ENCODE results near the gene PDCD10.

PDCD10 gene

GRCh38 chr3:167657684-167658225, 76.9 kb downstream of the PDCD10 start:
- Mint-ChIP-seq H3K9me3 (no peaks in the 10 kb centered on the region), H3K4me1 (no peaks in the 10 kb centered on the region), H3K4me3 (no peak overlapping the region), H3K27me3 (peaks cover 20% of the 10 kb centered on the region), H3K36me3 (ENCODE audit: insufficient read depth) (no peaks in the 10 kb centered on the region), H3K27ac (ENCODE audit: low read depth) (no peak overlapping the region)
- DNase-seq (ENCODE audit: low spot score in 2 of 2) (no peak), ATAC-seq (replicated peaks; ENCODE audit: extremely low read depth, poor library complexity, severe bottlenecking) (no peak)

DNA sequence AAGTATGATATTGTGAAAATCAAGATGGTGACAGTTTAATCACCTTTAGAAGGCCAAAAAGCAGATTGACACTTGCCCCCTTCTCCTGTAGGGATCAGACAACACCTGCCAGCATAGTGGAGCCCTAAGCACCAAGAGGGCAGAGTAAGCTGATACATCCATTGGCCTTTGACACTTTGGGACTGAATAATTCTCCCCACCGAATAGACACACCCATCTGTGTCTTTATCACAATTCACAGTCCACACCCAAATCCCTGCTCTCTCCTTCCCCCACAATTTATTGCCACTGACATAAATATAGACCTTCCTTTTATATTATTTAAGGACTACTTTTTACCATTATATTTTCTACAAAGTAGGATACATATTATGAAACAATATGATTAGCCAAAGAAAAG, 77.9 kb downstream of the PDCD10 start:
- ATAC-seq (replicated peaks; ENCODE audit: extremely low read depth, poor library complexity, severe bottlenecking) (no peak), DNase-seq (ENCODE audit: low spot score in 2 of 2) (no peak)
- Mint-ChIP-seq H3K36me3 (ENCODE audit: insufficient read depth) (no peaks in the 10 kb centered on the region), H3K4me1 (no peaks in the 10 kb centered on the region), H3K4me3 (no peak overlapping the region), H3K9me3 (no peaks in the 10 kb centered on the region), H3K27me3 (peaks cover 20% of the 10 kb centered on the region), H3K27ac (ENCODE audit: low read depth) (no peak overlapping the region)

GRCh38 chr3:167653760-167654159, 80.9 kb downstream of the PDCD10 start, which contains the start of gene WDR49:
WDR49 (minus strand) TSS chr3:167653942; CDS start chr3:167653425, 517 bp downstream.
- Mint-ChIP-seq H3K27me3 (peaks cover 19% of the 10 kb centered on the region), H3K36me3 (ENCODE audit: insufficient read depth) (no peaks in the 10 kb centered on the region), H3K4me1 (peaks cover 12% of the 10 kb centered on the region), H3K9me3 (no peaks in the 10 kb centered on the region), H3K27ac (ENCODE audit: low read depth) (peak within 1 kb of the TSS; percentile 6), H3K4me3 (no peak within 1 kb of the TSS)
- ATAC-seq (replicated peaks; ENCODE audit: extremely low read depth, poor library complexity, severe bottlenecking) (no peak), DNase-seq (ENCODE audit: low spot score in 2 of 2) (no peak)

- no peaks in the 10 kb centered on the region for H3K36me3 Mint-ChIP-seq (ENCODE audit: insufficient read depth)
- ATAC-seq (replicated peaks; ENCODE audit: extremely low read depth, poor library complexity, severe bottlenecking) (no peak), DNase-seq (ENCODE audit: low spot score in 2 of 2) (no peak)
- H3K9me3 Mint-ChIP-seq: no peaks in the 10 kb centered on the region
- H3K27ac Mint-ChIP-seq (ENCODE audit: low read depth): no peak overlapping the region
- peaks cover 12% of the 10 kb centered on the region for H3K4me1 Mint-ChIP-seq
- H3K27me3 Mint-ChIP-seq: peaks cover 13% of the 10 kb centered on the region
- no peak overlapping the region for H3K4me3 Mint-ChIP-seq
Observed at GRCh38 chr3:167653155-167653554, 81.5 kb downstream of the PDCD10 start.

- H3K4me1 Mint-ChIP-seq: peaks cover 12% of the 10 kb centered on the region
- no peak overlapping the region for H3K27ac Mint-ChIP-seq (ENCODE audit: low read depth)
Observed at GRCh38 chr3:167651826-167652225, 82.9 kb downstream of the PDCD10 start.

GRCh38 chr3:167650459-167650858, 84.2 kb downstream of the PDCD10 start:
- H3K27me3 Mint-ChIP-seq: peaks cover 13% of the 10 kb centered on the region
- no peak for DNase-seq (ENCODE audit: low spot score in 2 of 2)
- peaks cover 8% of the 10 kb centered on the region for H3K9me3 Mint-ChIP-seq
- H3K27ac Mint-ChIP-seq (ENCODE audit: low read depth): no peak overlapping the region
- H3K36me3 Mint-ChIP-seq (ENCODE audit: insufficient read depth): no peaks in the 10 kb centered on the region
- ATAC-seq (replicated peaks; ENCODE audit: extremely low read depth, poor library complexity, severe bottlenecking): no peak
- H3K4me3 Mint-ChIP-seq: no peak overlapping the region
- peaks cover 12% of the 10 kb centered on the region for H3K4me1 Mint-ChIP-seq

More at GRCh38 chr3:167651826-167652225, 82.9 kb downstream of the PDCD10 start:
- H3K27me3 Mint-ChIP-seq: peaks cover 8% of the 10 kb centered on the region
- DNase-seq (ENCODE audit: low spot score in 2 of 2) (no peak), ATAC-seq (replicated peaks; ENCODE audit: extremely low read depth, poor library complexity, severe bottlenecking) (no peak)
- H3K36me3 Mint-ChIP-seq (ENCODE audit: insufficient read depth): no peaks in the 10 kb centered on the region
- H3K9me3 Mint-ChIP-seq: no peaks in the 10 kb centered on the region
- H3K4me3 Mint-ChIP-seq: no peak overlapping the region

DNA sequence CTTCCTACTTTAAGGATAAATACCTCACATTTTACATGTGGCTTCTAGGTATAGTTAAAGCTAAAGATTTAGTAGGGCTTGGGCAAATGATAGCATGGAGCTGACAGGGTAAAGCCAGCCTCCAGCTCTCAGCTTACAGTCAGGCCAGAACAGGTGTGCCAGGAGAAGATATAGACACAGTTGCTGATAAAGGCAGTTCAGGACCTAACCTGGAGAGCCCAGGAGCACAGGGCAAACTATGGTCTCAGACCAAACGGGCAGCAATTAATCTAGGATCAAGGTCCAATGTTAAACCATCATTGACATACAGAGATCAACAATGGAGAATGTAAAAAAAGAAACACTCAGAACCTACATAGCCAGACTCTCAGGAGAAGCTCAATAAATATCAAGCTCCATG, 84.9 kb downstream of the PDCD10 start:
- ATAC-seq (replicated peaks; ENCODE audit: extremely low read depth, poor library complexity, severe bottlenecking) (no peak), DNase-seq (ENCODE audit: low spot score in 2 of 2) (no peak)
- Mint-ChIP-seq H3K4me1 (peaks cover 12% of the 10 kb centered on the region), H3K4me3 (no peak overlapping the region), H3K9me3 (peaks cover 9% of the 10 kb centered on the region), H3K27me3 (peaks cover 16% of the 10 kb centered on the region), H3K27ac (ENCODE audit: low read depth) (no peak overlapping the region), H3K36me3 (ENCODE audit: insufficient read depth) (no peaks in the 10 kb centered on the region)

DNA sequence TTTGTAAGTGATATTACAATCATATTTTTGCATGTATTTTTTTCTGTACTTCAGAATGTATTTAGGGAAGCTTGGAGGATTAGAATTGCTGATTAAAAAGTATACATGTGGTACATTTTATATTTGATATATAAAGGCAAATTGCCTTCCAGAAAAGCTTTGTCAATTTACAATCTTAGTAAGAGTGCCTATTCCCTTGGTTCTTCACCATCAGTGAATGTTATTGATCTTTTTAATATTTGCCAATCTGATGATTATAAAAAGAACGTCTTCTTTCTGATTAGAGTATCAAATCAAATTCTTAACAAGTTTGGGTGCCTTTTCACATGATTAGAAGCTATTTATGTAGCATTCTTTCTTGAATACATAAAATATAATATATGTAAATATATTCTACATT, 90.1 kb downstream of the PDCD10 start:
- H3K9me3 Mint-ChIP-seq: peaks cover 9% of the 10 kb centered on the region
- H3K36me3 Mint-ChIP-seq (ENCODE audit: insufficient read depth): no peaks in the 10 kb centered on the region
- peaks cover 42% of the 10 kb centered on the region for H3K27me3 Mint-ChIP-seq
- H3K27ac Mint-ChIP-seq (ENCODE audit: low read depth): no peak overlapping the region
- H3K4me1 Mint-ChIP-seq: peaks cover under 1% of the 10 kb centered on the region
- no peak for ATAC-seq (replicated peaks; ENCODE audit: extremely low read depth, poor library complexity, severe bottlenecking)
- H3K4me3 Mint-ChIP-seq: no peak overlapping the region
- no peak for DNase-seq (ENCODE audit: low spot score in 2 of 2)
